Measurements from ENCODE around the gene SRL. TPM values are rescaled to one million over a fixed set of nuclear protein-coding genes. Genes with fewer than 3 reads are reported as not detected.
A peak's percentile ranks its signal among the peaks of the same experiment; 100 is the strongest.
"Not testable (repeated sequence)": the region's sequence is repeated elsewhere in the genome, so short reads cannot be mapped to it uniquely, and the experiment has no call there.

Gene SRL
- total RNA-seq, 4 donors from 2014 or later, result 0.16 to 1.4 (median 0.52) TPM

- Histone ChIP-seq H3K27me3 (no peaks in the 10 kb centered on the region), H3K4me1 (peaks cover 28% of the 10 kb centered on the region), H3K36me3 (no peaks in the 10 kb centered on the region), H3K27ac (peak overlapping the region; percentile 47), H3K9me3 (no peaks in the 10 kb centered on the region), H3K4me3 (no peak overlapping the region)
- TF ChIP-seq CTCF (IDR thresholded peaks at IDR 0.05) (no peak), POLR2AphosphoS5 (IDR thresholded peaks at IDR 0.05) (no peak), POLR2A (IDR thresholded peaks at IDR 0.05) (no peak), EP300 (IDR thresholded peaks at IDR 0.05) (no peak)
- WGBS, result 67% methylated on average over 6 of the region's 6 CpGs
- no peak for DNase-seq (ENCODE audit: low spot score in 2 of 2)
Measured at GRCh38 chr16:4213737-4214136, 28.1 kb downstream of the SRL start.

- Histone ChIP-seq H3K27ac (no peak overlapping the region), H3K36me3 (no peaks in the 10 kb centered on the region), H3K27me3 (no peaks in the 10 kb centered on the region), H3K4me1 (peaks cover 23% of the 10 kb centered on the region), H3K9me3 (no peaks in the 10 kb centered on the region), H3K4me3 (no peak overlapping the region)
- TF ChIP-seq POLR2AphosphoS5 (IDR thresholded peaks at IDR 0.05) (no peak), EP300 (IDR thresholded peaks at IDR 0.05) (no peak), CTCF (IDR thresholded peaks at IDR 0.05) (no peak), POLR2A (IDR thresholded peaks at IDR 0.05) (no peak)
- WGBS, result 91% methylated on average over 3 of the region's 3 CpGs
- DNase-seq (ENCODE audit: low spot score in 2 of 2), result no peak
Measured at GRCh38 chr16:4212934-4213296, 29.0 kb downstream of the SRL start.

GRCh38 chr16:4212211-4212933, 29.5 kb downstream of the SRL start:
- H3K4me3 ChIP-seq, result no peak overlapping the region
- H3K4me1 ChIP-seq, result peaks cover 18% of the 10 kb centered on the region
- no peaks in the 10 kb centered on the region for H3K27me3 ChIP-seq
- no peaks in the 10 kb centered on the region for H3K36me3 ChIP-seq
- H3K27ac ChIP-seq, result no peak overlapping the region
- no peak for DNase-seq (ENCODE audit: low spot score in 2 of 2)
- WGBS, result 92% methylated on average over 11 of the region's 11 CpGs
- H3K9me3 ChIP-seq, result no peaks in the 10 kb centered on the region
- no peak for TF ChIP-seq POLR2A (IDR thresholded peaks at IDR 0.05)

- peaks cover 14% of the 10 kb centered on the region for H3K4me1 ChIP-seq
- not testable (repeated sequence) for H3K36me3 ChIP-seq; DNase-seq (ENCODE audit: low spot score in 2 of 2); H3K27ac ChIP-seq; H3K9me3 ChIP-seq; H3K4me3 ChIP-seq; H3K27me3 ChIP-seq
- 93% methylated on average over 22 of the region's 22 CpGs for WGBS
Measured at GRCh38 chr16:4211445-4212210, 30.3 kb downstream of the SRL start.

GRCh38 chr16:4209666-4210065, 32.2 kb downstream of the SRL start:
- no peaks in the 10 kb centered on the region for H3K36me3 ChIP-seq
- TF ChIP-seq CTCF (IDR thresholded peaks at IDR 0.05), result no peak
- TF ChIP-seq POLR2A (IDR thresholded peaks at IDR 0.05), result no peak
- TF ChIP-seq POLR2AphosphoS5 (IDR thresholded peaks at IDR 0.05), result no peak
- TF ChIP-seq EP300 (IDR thresholded peaks at IDR 0.05), result no peak
- H3K4me1 ChIP-seq, result peaks cover 12% of the 10 kb centered on the region
- no peaks in the 10 kb centered on the region for H3K27me3 ChIP-seq
- H3K9me3 ChIP-seq, result no peaks in the 10 kb centered on the region
- H3K27ac ChIP-seq, result no peak overlapping the region
- 85% methylated on average over 6 of the region's 6 CpGs for WGBS
- no peak for DNase-seq (ENCODE audit: low spot score in 2 of 2)
- no peak overlapping the region for H3K4me3 ChIP-seq

GRCh38 chr16:4208341-4208751, 33.5 kb downstream of the SRL start:
- WGBS, result 92% methylated on average over 11 of the region's 14 CpGs
- no peaks in the 10 kb centered on the region for H3K36me3 ChIP-seq

More at GRCh38 chr16:4208341-4208751, 33.5 kb downstream of the SRL start:
- H3K27ac ChIP-seq, result no peak overlapping the region
- no peak for DNase-seq (ENCODE audit: low spot score in 2 of 2)
- H3K4me3 ChIP-seq, result no peak overlapping the region
- H3K27me3 ChIP-seq, result no peaks in the 10 kb centered on the region
- TF ChIP-seq POLR2AphosphoS5 (IDR thresholded peaks at IDR 0.05), result no peak
- no peak for TF ChIP-seq CTCF (IDR thresholded peaks at IDR 0.05)
- no peak for TF ChIP-seq EP300 (IDR thresholded peaks at IDR 0.05)
- TF ChIP-seq POLR2A (IDR thresholded peaks at IDR 0.05), result no peak
- H3K4me1 ChIP-seq, result no peaks in the 10 kb centered on the region
- H3K9me3 ChIP-seq, result no peaks in the 10 kb centered on the region

Measured in suprapubic skin (tissue), 4 donors.